GM18907 (cell line): Measurements from ENCODE around the gene RCSD1.
"Not testable (repeated sequence)": the region's sequence is repeated elsewhere in the genome, so short reads cannot be mapped to it uniquely, and the experiment has no call there.

ENCODE experiments used
- ATAC-seq: cut with Tn5 transposase; IDR thresholded peaks from one replicate; pipeline ENCODE4 v1.9.1; 2021; ENCODE audit warnings: mild to moderate bottlenecking, moderate library complexity; ENCODE audit not compliant: unreplicated experiment

Gene RCSD1

GRCh38 chr1:167629681-167630567 lies at the start of gene RCSD1:
TSS of gene RCSD1 (plus strand) at chr1:167630232. CDS start at chr1:167630424, 192 bp downstream.
- ATAC-seq, result no peak

GRCh38 chr1:167582064-167582463 lies 48.0 kb upstream of the RCSD1 start:
- ATAC-seq, result no peak

GRCh38 chr1:167582722-167583121 lies 47.3 kb upstream of the RCSD1 start:
- ATAC-seq, result no peak

- no peak for ATAC-seq
Observed at GRCh38 chr1:167584581-167584980, 45.5 kb upstream of the RCSD1 start.

GRCh38 chr1:167587342-167587741 lies 42.7 kb upstream of the RCSD1 start:
- no peak for ATAC-seq

- ATAC-seq, result no peak
Observed at GRCh38 chr1:167587872-167588271, 42.2 kb upstream of the RCSD1 start.

GRCh38 chr1:167588361-167588760 lies 41.7 kb upstream of the RCSD1 start:
- no peak for ATAC-seq

- no peak for ATAC-seq
Observed at GRCh38 chr1:167592475-167592874, 37.6 kb upstream of the RCSD1 start.

- ATAC-seq, result no peak
Observed at GRCh38 chr1:167593860-167594259, 36.2 kb upstream of the RCSD1 start.

- no peak for ATAC-seq
Observed at GRCh38 chr1:167594822-167595221, 35.2 kb upstream of the RCSD1 start.

- ATAC-seq, result peak; percentile 83
Observed at GRCh38 chr1:167599957-167600581, 30.0 kb upstream of the RCSD1 start.

- ATAC-seq, result no peak
Observed at GRCh38 chr1:167601442-167602383, 28.3 kb upstream of the RCSD1 start.

- ATAC-seq, result no peak
Observed at GRCh38 chr1:167602840-167603239, 27.2 kb upstream of the RCSD1 start.

GRCh38 chr1:167605576-167605975 lies 24.5 kb upstream of the RCSD1 start:
- no peak for ATAC-seq

GRCh38 chr1:167611983-167612382 lies 18.0 kb upstream of the RCSD1 start:
- no peak for ATAC-seq

GRCh38 chr1:167612587-167613385 lies 17.2 kb upstream of the RCSD1 start:
- ATAC-seq, result no peak

GRCh38 chr1:167613984-167614383 lies 16.0 kb upstream of the RCSD1 start:
- ATAC-seq, result not testable (repeated sequence)

- ATAC-seq, result no peak
Observed at GRCh38 chr1:167614851-167615250, 15.2 kb upstream of the RCSD1 start.

- no peak for ATAC-seq
Observed at GRCh38 chr1:167616521-167616920, 13.5 kb upstream of the RCSD1 start.
